ENCODE measurements around the gene ANO8. TPM values are rescaled to one million over a fixed set of nuclear protein-coding genes. Genes with fewer than 3 reads are reported as not detected.

Gene ANO8
- total and polyA plus RNA-seq, 2 experiments from 2014 or later, result 3.6 to 21.1 TPM

DNA sequence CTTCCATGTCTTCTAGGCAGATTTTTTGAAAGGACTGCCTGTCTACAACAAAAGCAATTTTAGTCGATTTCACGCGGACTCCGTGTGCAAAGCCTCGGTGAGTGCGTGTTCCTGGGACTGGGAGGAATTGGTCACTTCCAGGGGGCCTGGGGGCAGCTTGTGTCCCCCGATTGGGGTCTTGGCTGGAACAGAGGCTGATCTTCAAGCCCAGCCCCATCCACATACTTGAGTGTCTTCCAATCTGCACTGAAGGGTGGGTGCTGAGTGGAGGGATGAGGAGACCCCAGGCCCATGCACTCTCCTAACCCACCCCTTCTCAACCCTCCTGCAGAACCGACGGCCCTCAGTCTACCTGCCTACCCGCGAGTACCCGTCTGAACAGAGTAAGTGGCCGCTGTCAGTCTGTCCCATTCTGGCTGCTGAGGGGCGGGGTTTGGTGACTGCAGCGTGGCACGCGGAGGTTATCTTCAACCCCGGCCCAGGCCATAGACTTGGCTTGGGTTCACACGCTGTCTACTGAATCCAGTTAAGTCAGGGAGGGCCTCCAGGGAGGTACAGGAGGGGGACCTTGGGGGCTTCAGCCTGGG is 20.6 kb downstream of the ANO8 start:
- H3K9me3 ChIP-seq (ENCODE audit: low read depth), result no peaks in the 10 kb centered on the region
- no peak overlapping the region for H3K4me3 ChIP-seq
- H3K27me3 ChIP-seq, result no peaks in the 10 kb centered on the region
- H3K36me3 ChIP-seq, result peaks cover 9% of the 10 kb centered on the region
- peaks cover 5% of the 10 kb centered on the region for H3K4me1 ChIP-seq (ENCODE audit: low read depth)
- DNase-seq (ENCODE audit: low read depth in 1 of 2, low spot score in 1 of 2), result no peak
- no peak overlapping the region for H3K27ac ChIP-seq
- TF ChIP-seq, protein P1, sequence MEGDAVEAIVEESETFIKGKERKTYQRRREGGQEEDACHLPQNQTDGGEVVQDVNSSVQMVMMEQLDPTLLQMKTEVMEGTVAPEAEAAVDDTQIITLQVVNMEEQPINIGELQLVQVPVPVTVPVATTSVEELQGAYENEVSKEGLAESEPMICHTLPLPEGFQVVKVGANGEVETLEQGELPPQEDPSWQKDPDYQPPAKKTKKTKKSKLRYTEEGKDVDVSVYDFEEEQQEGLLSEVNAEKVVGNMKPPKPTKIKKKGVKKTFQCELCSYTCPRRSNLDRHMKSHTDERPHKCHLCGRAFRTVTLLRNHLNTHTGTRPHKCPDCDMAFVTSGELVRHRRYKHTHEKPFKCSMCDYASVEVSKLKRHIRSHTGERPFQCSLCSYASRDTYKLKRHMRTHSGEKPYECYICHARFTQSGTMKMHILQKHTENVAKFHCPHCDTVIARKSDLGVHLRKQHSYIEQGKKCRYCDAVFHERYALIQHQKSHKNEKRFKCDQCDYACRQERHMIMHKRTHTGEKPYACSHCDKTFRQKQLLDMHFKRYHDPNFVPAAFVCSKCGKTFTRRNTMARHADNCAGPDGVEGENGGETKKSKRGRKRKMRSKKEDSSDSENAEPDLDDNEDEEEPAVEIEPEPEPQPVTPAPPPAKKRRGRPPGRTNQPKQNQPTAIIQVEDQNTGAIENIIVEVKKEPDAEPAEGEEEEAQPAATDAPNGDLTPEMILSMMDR (IDR thresholded peaks at IDR 0.05; ENCODE audit: low read depth, low read length), result no peak

DNA sequence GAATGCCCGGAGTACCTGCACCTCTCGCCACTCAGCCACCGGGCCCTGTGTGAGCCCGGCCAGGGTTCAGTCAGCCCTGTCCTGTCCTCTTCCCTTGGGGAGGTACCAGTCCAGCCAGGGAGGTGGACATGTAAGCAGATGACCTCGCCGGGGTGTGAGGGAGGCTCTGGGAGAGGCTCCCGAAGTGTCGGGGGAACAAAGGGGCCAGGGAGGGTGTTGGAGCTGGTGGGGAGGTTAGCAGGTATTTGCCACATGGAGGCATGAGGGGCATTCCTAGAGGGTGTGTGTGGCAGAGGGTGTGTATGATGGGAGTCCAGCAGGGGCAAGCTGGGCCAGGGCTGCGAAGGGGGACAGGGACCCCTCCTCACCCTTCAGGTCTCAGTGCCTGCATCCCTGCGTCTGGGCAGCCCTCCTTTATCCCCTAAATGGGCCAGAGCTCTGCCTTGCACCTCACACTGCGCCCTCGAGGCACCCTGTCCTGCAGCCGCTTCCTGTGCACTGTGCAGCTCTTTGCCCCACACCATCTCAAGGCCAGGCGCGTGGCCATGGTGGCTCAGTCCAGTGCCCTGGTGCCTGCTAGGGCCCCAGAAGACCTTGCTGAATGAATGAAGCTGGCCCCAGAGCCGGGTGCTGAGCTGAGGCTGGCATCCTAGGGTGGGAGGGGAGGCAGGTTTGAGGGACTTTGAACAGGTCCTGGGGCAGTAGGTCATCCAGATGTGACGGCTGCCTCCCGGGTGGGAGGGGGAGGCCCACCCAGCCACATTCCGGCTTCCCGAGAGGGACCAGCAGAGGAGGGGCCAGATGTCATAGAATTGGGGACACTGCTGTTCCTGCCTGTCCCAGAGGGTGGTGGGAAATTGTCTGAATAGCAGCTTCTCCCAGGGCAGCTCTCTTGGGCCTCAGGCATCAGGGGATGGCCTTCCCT is 22.2 kb downstream of the ANO8 start:
- DNase-seq (ENCODE audit: low read depth in 1 of 2, low spot score in 1 of 2), result no peak
- H3K4me3 ChIP-seq, result no peak overlapping the region
- no peaks in the 10 kb centered on the region for H3K9me3 ChIP-seq (ENCODE audit: low read depth)
- H3K4me1 ChIP-seq (ENCODE audit: low read depth), result peaks cover 5% of the 10 kb centered on the region
- H3K27ac ChIP-seq, result no peak overlapping the region
- H3K36me3 ChIP-seq, result peaks cover 9% of the 10 kb centered on the region
- no peaks in the 10 kb centered on the region for H3K27me3 ChIP-seq
- TF ChIP-seq, protein P1 (IDR thresholded peaks at IDR 0.05; ENCODE audit: low read depth, low read length), result no peak

DNA sequence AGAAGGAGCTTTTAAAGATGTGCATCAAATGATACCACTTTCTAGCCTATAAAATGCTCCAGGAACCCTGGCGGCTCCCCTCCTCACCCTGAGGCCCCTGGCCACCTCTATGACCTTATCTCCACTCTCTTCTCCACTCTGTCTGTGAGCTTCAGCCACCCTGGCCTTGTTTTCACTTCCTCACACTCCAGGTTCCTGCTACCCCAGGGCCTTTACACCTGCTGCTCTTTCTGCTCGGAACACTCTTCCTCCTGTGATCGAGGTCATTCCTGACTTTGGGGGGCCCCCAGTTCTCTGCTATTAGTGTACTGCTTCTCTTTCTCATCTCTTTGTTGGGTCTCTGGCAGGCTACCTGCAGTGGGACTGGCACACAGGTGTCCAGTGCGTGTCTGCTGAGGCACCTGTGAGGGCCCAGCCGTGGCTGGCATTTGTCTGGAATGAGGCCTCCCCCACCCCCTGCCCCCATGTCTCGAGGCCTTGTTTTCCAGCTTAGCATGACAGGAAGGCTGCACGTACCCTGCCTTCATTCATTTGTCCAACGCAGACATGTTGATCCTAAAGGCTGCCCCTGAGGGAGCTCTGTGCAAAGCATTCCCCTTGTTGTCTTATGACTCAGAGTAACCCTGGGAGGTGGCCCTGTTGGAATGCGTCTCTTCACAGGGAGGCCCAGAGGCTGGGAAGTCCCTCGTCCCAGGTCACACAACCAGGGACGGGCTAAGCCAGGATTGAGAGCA is 23.0 kb downstream of the ANO8 start:
- peak in 1 of 2 donors; percentile 42 for DNase-seq (ENCODE audit: low read depth in 1 of 2, low spot score in 1 of 2)
- H3K27ac ChIP-seq, result no peak overlapping the region

DNA sequence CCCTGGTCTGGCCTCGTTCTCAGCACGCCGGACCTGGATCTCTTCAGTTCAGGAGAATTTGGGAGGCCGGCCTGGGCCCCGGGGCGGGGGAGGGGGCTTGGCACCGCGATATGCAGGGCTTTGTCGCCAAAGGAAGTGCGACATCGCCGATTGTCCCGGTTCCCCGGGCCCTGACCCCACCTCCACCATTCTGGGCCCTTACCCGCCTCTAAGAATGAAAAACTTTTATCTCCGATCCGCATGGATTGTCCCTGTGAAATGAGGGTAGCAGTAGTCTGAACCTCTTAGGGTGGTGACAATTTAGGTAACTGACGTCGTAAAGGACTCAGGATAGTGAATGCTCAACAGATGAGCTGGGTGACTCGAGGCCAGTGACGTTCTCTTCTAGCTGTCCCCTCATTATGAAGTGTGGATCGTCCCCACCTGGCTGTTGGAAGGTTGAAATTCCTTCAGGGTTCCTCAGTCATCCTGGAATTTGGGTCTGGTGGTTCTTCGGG is 24.6 kb downstream of the ANO8 start:
- Histone ChIP-seq H3K36me3 (peaks cover 9% of the 10 kb centered on the region), H3K9me3 (ENCODE audit: low read depth) (no peaks in the 10 kb centered on the region), H3K4me3 (peak overlapping the region; percentile 55), H3K27ac (peak overlapping the region; percentile 25), H3K4me1 (ENCODE audit: low read depth) (peaks cover 5% of the 10 kb centered on the region), H3K27me3 (no peaks in the 10 kb centered on the region)
- no peak for DNase-seq (ENCODE audit: low read depth in 1 of 2, low spot score in 1 of 2)
- TF ChIP-seq, protein P1 (IDR thresholded peaks at IDR 0.05; ENCODE audit: low read depth, low read length), result no peak

More for the DNA sequence above, 23.0 kb downstream of the ANO8 start:
- H3K9me3 ChIP-seq (ENCODE audit: low read depth), result no peaks in the 10 kb centered on the region
- TF ChIP-seq, protein P1 (IDR thresholded peaks at IDR 0.05; ENCODE audit: low read depth, low read length), result no peak
- peaks cover 9% of the 10 kb centered on the region for H3K36me3 ChIP-seq
- H3K27me3 ChIP-seq, result no peaks in the 10 kb centered on the region
- no peak overlapping the region for H3K4me3 ChIP-seq
- peaks cover 5% of the 10 kb centered on the region for H3K4me1 ChIP-seq (ENCODE audit: low read depth)

DNA sequence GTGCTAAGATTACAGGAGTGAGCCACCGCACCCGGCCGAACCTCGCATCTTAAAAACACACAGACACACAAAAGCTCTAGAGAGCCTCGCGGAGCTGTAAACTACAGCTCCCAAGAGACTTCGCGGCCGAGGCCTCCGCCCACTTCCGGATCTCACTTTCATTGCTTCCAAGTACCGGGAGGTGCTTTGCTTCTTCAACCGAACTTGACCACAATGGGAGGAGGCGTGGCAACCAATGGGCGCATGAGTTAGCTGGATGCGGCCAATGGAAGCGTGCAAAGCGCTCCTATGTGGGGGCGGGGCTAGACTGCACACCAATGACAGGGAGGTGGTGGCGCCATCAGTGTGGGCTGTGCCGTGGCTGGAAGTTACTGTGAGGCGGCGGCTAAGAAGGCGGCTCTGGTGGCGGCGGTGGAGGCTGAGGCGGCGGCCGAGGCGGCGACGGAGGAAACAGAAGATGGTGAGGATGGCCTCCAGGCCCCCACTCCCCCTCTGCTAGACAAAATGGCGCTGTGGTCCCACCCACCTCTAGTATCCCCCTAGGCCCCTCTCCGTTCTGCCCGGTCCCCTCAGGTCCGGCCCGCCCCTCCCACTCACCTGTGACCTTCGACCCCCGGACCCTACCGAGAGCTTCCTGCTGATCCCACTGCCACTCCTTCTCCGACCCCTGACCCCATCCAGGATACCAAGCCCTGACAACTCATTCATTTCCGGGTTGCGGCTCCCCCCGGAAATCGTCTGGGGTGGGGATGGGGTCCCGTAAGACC is 25.3 kb downstream of the ANO8 start, which contains the start of gene DDA1:
Gene DDA1, plus strand, starts transcription at position 366 of the 767 bp plus-strand sequence. Its CDS starts 92 bp downstream, at position 458.
- TF ChIP-seq, protein P1 (IDR thresholded peaks at IDR 0.05; ENCODE audit: low read depth, low read length), result no peak
- Histone ChIP-seq H3K36me3 (peaks cover 5% of the 10 kb centered on the region), H3K9me3 (ENCODE audit: low read depth) (no peaks in the 10 kb centered on the region), H3K27ac (peak within 1 kb of the TSS; percentile 25), H3K4me1 (ENCODE audit: low read depth) (peaks cover 5% of the 10 kb centered on the region), H3K27me3 (no peaks in the 10 kb centered on the region), H3K4me3 (peak within 1 kb of the TSS; percentile 55)
- DNase-seq (ENCODE audit: low read depth in 1 of 2, low spot score in 1 of 2), result peak; percentile 100
